ENCODE results near the gene FAM3C. TPM values are rescaled to one million over a fixed set of nuclear protein-coding genes. Genes with fewer than 3 reads are reported as not detected.
"Not testable (repeated sequence)": the region's sequence is repeated elsewhere in the genome, so short reads cannot be mapped to it uniquely, and the experiment has no call there.

Gene FAM3C
- total RNA-seq, 1 experiment from 2014 or later = 114 TPM

GRCh38 chr7:121428855-121429489 is 32.9 kb upstream of the FAM3C start:
- H3K4me1 ChIP-seq = no peaks in the 10 kb centered on the region
- H3K4me3 ChIP-seq = no peak overlapping the region
- no peaks in the 10 kb centered on the region for H3K27me3 ChIP-seq
- no peaks in the 10 kb centered on the region; the same call in 1 of the 2 replicates for H3K9me3 ChIP-seq (replicated peaks)
- H3K27ac ChIP-seq = no peak overlapping the region
- no peaks in the 10 kb centered on the region for H3K36me3 ChIP-seq
- no peak for DNase-seq

GRCh38 chr7:121421743-121422142 is 25.6 kb upstream of the FAM3C start:
- H3K27me3 ChIP-seq; H3K4me3 ChIP-seq; H3K36me3 ChIP-seq; DNase-seq; H3K9me3 ChIP-seq (replicated peaks); H3K4me1 ChIP-seq; H3K27ac ChIP-seq: not testable (repeated sequence)

GRCh38 chr7:121420976-121421375 is 24.9 kb upstream of the FAM3C start:
- Histone ChIP-seq H3K36me3 (no peaks in the 10 kb centered on the region), H3K27ac (no peak overlapping the region), H3K27me3 (no peaks in the 10 kb centered on the region), H3K9me3 (replicated peaks) (no peaks in the 10 kb centered on the region), H3K4me3 (no peak overlapping the region), H3K4me1 (no peaks in the 10 kb centered on the region)
- no peak for DNase-seq

GRCh38 chr7:121419201-121420148 is 23.4 kb upstream of the FAM3C start:
- Histone ChIP-seq H3K36me3 (no peaks in the 10 kb centered on the region), H3K27me3 (no peaks in the 10 kb centered on the region), H3K9me3 (replicated peaks) (no peaks in the 10 kb centered on the region), H3K4me3 (no peak overlapping the region), H3K27ac (no peak overlapping the region), H3K4me1 (no peaks in the 10 kb centered on the region)
- no peak for DNase-seq

GRCh38 chr7:121416533-121416932 is 20.4 kb upstream of the FAM3C start:
- no peak for DNase-seq
- Histone ChIP-seq H3K9me3 (replicated peaks) (no peaks in the 10 kb centered on the region), H3K27me3 (no peaks in the 10 kb centered on the region), H3K4me3 (no peak overlapping the region), H3K36me3 (no peaks in the 10 kb centered on the region), H3K27ac (no peak overlapping the region), H3K4me1 (no peaks in the 10 kb centered on the region)

GRCh38 chr7:121414436-121414835 is 18.3 kb upstream of the FAM3C start:
- Histone ChIP-seq H3K9me3 (replicated peaks) (no peaks in the 10 kb centered on the region), H3K4me1 (no peaks in the 10 kb centered on the region), H3K36me3 (no peaks in the 10 kb centered on the region), H3K4me3 (no peak overlapping the region), H3K27ac (no peak overlapping the region), H3K27me3 (no peaks in the 10 kb centered on the region; the same call in 1 of the 2 replicates)
- DNase-seq = no peak

GRCh38 chr7:121411597-121411979 is 15.5 kb upstream of the FAM3C start:
- H3K36me3 ChIP-seq = no peaks in the 10 kb centered on the region
- no peak for DNase-seq
- no peaks in the 10 kb centered on the region for H3K4me1 ChIP-seq
- H3K27ac ChIP-seq = no peak overlapping the region
- H3K27me3 ChIP-seq = no peaks in the 10 kb centered on the region; the same call in 1 of the 2 replicates
- H3K4me3 ChIP-seq = no peak overlapping the region
- no peaks in the 10 kb centered on the region for H3K9me3 ChIP-seq (replicated peaks)

GRCh38 chr7:121410829-121411596 is 14.9 kb upstream of the FAM3C start:
- Histone ChIP-seq H3K4me1 (no peaks in the 10 kb centered on the region), H3K27me3 (no peaks in the 10 kb centered on the region; the same call in 1 of the 2 replicates), H3K4me3 (no peak overlapping the region), H3K27ac (no peak overlapping the region), H3K36me3 (no peaks in the 10 kb centered on the region), H3K9me3 (replicated peaks) (no peaks in the 10 kb centered on the region)
- DNase-seq = no peak

- H3K36me3 ChIP-seq = no peaks in the 10 kb centered on the region
- H3K27me3 ChIP-seq = no peaks in the 10 kb centered on the region; the same call in 1 of the 2 replicates
- no peak for DNase-seq
- no peaks in the 10 kb centered on the region for H3K4me1 ChIP-seq
- H3K4me3 ChIP-seq = no peak overlapping the region
- H3K27ac ChIP-seq = no peak overlapping the region
- H3K9me3 ChIP-seq (replicated peaks) = no peaks in the 10 kb centered on the region
Measured at GRCh38 chr7:121406944-121407343, 10.8 kb upstream of the FAM3C start.

GRCh38 chr7:121406461-121406860 is 10.4 kb upstream of the FAM3C start:
- Histone ChIP-seq H3K36me3 (no peaks in the 10 kb centered on the region), H3K4me3 (no peak overlapping the region), H3K27ac (no peak overlapping the region), H3K4me1 (no peaks in the 10 kb centered on the region), H3K27me3 (no peaks in the 10 kb centered on the region; the same call in 1 of the 2 replicates), H3K9me3 (replicated peaks) (no peaks in the 10 kb centered on the region)
- no peak for DNase-seq

- no peaks in the 10 kb centered on the region for H3K4me1 ChIP-seq
- no peaks in the 10 kb centered on the region for H3K36me3 ChIP-seq
- no peak overlapping the region for H3K27ac ChIP-seq
- no peaks in the 10 kb centered on the region for H3K9me3 ChIP-seq (replicated peaks)
- H3K27me3 ChIP-seq = no peaks in the 10 kb centered on the region
- no peak overlapping the region for H3K4me3 ChIP-seq
- DNase-seq = no peak
Measured at GRCh38 chr7:121404348-121404747, 8.2 kb upstream of the FAM3C start.

GRCh38 chr7:121402701-121403100 is 6.6 kb upstream of the FAM3C start:
- Histone ChIP-seq H3K9me3 (replicated peaks) (no peaks in the 10 kb centered on the region), H3K36me3 (no peaks in the 10 kb centered on the region), H3K27ac (no peak overlapping the region), H3K4me1 (no peaks in the 10 kb centered on the region), H3K27me3 (no peaks in the 10 kb centered on the region), H3K4me3 (no peak overlapping the region)
- DNase-seq = no peak

GRCh38 chr7:121401896-121402295 is 5.8 kb upstream of the FAM3C start:
- H3K4me3 ChIP-seq = no peak overlapping the region
- H3K27me3 ChIP-seq = no peaks in the 10 kb centered on the region
- H3K4me1 ChIP-seq = peaks cover 5% of the 10 kb centered on the region
- DNase-seq = no peak
- no peak overlapping the region for H3K27ac ChIP-seq
- H3K9me3 ChIP-seq (replicated peaks) = no peaks in the 10 kb centered on the region
- no peaks in the 10 kb centered on the region for H3K36me3 ChIP-seq

GRCh38 chr7:121398246-121398645 is 2.1 kb upstream of the FAM3C start:
- Histone ChIP-seq H3K27me3 (no peaks in the 10 kb centered on the region), H3K36me3 (peaks cover 9% of the 10 kb centered on the region; the same call in 1 of the 2 replicates), H3K4me1 (peaks cover 14% of the 10 kb centered on the region), H3K4me3 (no peak overlapping the region), H3K9me3 (replicated peaks) (no peaks in the 10 kb centered on the region), H3K27ac (no peak overlapping the region)
- DNase-seq = no peak

- no peak overlapping the region for H3K27ac ChIP-seq
- H3K36me3 ChIP-seq = peaks cover 11% of the 10 kb centered on the region; the same call in 1 of the 2 replicates
- no peak for DNase-seq
- no peaks in the 10 kb centered on the region for H3K9me3 ChIP-seq (replicated peaks)
- H3K4me1 ChIP-seq = peaks cover 14% of the 10 kb centered on the region
- H3K27me3 ChIP-seq = no peaks in the 10 kb centered on the region
- no peak overlapping the region for H3K4me3 ChIP-seq
Measured at GRCh38 chr7:121397822-121398221, 1.7 kb upstream of the FAM3C start.

All from SJCRH30 (cell line).